Right ventricle myocardium superior (tissue), 1 donor: ENCODE results near the gene SPATA2. TPM values are rescaled to one million over a fixed set of nuclear protein-coding genes. Genes with fewer than 3 reads are reported as not detected.

Experiments used
- ATAC-seq: fragments of 200-7000 bp; cut with Tn5 transposase; one replicate; pipeline ENCODE4 v1.9.1; 2020; ENCODE audit warnings: mild to moderate bottlenecking; ENCODE audit not compliant: poor library complexity
- DNase-seq: peaks from one replicate; pipeline ENCODE4 v3.0.0-alpha.2; 2020
- intact Hi-C: fragments of 100-400 bp; cut with DNase I; formaldehyde crosslinking; loops from one replicate; pipeline ENCODE4 v1.11.2; 2022
- total RNA-seq: library from RNA; stranded (reverse); fragmentation: NEBNext Ultra II Directional; extraction: Animal tissue kit (Norgen Biotek cat#: 25700); gene quantifications from one replicate; pipeline ENCODE4 v1.2.1, GENCODE V29; 2021
- donor health status: DM: no; HTN: yes; CAD: no; lungs with severe emphysema.

SPATA2 gene
- total RNA-seq, 1 donor from 2014 or later: 7.9 TPM

DNA sequence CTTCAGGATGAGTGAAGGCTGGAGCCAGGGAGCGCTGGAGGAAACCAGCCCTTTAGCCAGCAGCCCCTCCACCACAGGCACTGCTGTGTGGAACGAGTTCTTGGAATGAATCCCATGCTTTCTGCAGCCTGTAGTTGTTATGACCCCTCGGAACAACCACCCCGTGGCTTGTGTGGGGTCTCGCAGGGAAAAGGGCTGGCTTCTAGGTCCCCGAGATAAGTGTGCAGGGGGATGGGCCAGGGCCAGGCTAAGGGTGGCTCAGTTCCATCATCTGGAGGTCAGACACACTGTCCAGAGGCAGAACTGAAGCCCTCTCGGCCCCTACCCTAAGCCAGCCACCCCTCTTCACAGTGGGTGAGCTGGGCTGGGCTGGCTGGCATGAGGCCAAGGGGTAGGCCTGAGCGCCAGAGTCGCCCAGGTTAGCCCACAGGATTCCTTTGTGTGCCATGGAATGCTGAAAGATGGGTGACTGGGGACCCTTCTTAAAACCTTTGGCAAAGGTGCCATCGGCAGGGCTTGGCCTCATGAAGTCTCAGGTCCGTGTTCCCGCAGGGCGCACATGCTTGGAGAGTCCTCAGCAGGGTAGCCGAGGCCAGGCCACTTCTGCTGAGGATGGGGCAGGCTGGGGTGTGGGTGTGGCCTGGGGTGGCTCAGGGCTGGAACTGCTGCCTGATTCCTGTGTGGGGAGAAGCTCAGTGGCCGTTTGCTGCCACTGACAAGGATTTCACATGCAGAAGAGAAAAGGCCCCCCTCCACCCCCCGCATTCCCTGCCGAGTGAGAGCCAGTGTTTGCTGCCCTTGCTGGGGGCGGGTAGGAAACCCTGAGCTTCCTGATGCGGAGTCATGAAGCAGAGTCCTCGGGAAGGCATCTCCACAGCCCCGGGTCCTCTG, 24.6 kb downstream of the SPATA2 start:
- intact Hi-C loops: loop anchor here (5.0 kb wide), 1 partner anchor 278 kb away; no protein-coding TSS in a partner anchor
- DNase-seq (peak; percentile 61), ATAC-seq (peak; percentile 21)

DNA sequence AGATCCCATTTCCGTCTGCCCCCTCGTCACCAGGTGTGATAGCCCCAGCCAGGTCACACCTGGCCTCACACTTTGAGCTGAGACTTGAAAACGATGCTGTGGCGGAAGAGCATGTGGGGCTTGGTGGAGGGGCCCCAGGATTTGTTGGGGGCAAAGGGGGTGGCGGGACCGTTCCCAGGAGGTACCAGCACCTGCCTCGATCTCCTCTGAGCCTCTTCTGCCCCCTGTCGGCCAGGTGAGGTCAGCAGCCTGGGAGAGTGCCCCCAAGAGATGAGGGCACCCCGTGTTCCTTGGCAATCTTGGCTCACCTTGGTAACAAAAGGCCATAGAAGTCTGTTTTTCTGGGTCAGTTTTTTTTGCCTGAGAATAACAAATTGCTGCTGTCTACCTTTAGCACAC, 25.4 kb downstream of the SPATA2 start:
- ATAC-seq: no peak
- intact Hi-C loops: loop anchor here (5.0 kb wide), 1 partner anchor 278 kb away; no protein-coding TSS in a partner anchor
- no peak for DNase-seq

GRCh38 chr20:49889001-49889934, 26.1 kb downstream of the SPATA2 start:
- ATAC-seq (no peak), DNase-seq (no peak)
- intact Hi-C loops: no loop called here

DNA sequence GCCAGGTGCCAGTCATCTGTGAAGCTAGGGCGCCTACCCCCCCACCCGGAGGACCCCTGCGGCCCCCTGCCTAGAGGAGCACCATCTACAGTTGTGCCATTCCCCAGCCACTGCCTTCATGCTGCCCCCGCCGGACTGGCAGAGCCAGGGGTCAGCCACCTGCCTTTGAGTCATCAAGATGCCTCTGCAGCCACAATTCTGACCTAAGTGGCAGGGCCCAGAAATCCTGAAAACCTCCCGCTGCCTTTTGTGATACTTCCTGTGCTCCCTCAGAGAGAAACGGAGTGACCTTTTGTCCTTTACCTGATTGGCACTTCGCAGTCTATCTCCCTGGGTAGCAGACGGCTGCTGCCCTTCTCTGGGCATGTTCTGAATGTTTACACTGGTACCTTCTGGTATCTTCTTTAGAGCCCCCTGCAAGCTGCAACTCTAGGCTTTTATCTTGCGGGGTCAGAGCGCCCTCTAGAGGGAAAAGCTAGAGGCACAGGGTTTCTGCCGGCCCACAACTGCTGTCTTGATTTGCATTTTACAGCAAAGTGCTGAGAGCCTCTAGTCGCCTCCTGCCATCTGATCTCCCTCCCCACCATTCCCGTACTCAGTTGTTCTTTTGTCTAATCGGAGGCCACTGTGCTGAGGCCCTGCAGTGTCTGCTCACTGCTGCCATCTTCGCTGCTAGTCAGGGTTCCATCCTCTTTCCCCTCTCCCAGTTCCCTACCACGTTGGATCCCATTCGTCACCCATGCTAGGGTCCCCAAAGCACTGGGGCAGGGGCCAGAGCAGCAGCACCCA, 26.9 kb downstream of the SPATA2 start:
- DNase-seq (no peak), ATAC-seq (peak; percentile 26)
- intact Hi-C loops: no loop called here

DNA sequence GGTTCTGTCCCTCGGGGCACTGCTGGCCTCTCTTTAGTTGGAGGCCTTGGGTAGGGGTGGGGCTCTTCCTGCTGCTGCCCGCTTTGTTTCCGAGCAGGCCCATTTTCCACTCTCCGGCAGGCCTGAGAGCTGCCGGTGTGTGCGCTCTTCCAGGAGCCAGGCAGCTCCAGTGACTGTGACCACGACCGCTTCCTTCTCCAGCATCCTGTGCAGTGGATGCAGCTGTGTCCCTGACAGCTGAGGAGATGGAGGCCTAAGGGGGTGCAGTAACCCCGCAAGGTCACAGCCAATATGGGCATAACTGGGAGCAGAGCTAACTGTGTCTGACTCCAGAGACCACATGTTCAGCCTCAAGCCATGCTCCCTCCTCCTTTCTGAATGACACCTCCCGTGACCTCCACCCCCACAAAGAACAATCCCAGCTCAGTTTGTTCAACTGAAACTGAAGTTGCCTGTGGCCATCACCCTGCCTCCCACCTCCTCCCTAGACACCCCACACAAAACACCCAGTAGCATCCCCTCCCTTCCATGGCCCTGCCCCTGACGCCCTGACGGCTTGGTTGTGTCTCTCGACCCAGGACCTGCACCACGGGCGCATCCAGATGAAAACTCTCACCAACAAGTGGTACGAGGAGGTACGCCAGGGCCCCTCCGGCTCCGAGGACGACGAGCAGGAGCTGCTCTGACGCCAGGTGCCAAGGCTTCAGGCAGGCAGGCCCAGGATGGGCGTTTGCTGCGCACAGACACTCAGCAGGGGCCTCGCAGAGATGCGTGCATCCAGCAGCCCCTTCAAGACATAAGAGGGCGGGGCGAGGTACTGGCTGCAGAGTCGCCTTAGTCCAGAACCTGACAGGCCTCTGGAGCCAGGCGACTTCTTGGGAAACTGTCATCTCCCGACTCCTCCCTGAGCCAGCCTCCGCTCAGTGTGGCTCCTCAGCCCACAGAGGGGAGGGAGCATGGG, 27.8 kb downstream of the SPATA2 start:
- DNase-seq: no peak
- intact Hi-C loops: no loop called here
- no peak for ATAC-seq

DNA sequence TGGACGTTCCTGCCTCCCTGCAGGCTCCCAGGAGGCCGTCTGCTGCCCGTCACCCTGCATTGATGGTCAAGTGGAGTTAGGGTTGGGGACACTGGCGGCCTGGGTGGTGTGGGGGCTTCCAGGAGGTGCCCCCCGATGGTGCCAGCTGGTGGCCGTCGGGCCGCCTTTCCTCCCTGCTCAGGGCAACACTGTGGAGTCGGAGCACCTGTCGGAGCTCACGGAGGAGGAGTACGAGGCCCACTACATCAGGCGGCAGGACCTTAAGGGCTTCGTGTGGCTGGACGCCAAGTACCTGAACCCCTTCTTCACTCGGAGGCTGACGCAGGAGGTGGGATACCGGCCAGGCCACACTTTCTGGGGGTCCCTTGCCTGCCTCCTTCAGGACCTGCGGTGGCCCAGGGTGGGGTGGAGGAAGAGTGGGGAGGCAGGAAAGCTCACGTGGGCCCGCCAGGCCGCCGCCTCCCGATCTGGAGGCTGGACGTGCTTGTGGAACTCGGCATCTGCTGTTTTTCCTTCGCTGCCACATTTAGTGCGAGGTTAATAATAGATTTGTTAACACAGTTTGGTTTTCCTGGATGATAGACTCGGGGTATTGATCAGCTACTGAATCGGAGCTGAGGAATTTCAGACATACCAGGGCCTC, 28.6 kb downstream of the SPATA2 start:
- no peak for ATAC-seq
- no peak for DNase-seq
- intact Hi-C loops: no loop called here

- DNase-seq (no peak), ATAC-seq (no peak)
- intact Hi-C loops: no loop called here
These were observed 29.6 kb downstream of the SPATA2 start for GRCh38 chr20:49885558-49886332.

DNA sequence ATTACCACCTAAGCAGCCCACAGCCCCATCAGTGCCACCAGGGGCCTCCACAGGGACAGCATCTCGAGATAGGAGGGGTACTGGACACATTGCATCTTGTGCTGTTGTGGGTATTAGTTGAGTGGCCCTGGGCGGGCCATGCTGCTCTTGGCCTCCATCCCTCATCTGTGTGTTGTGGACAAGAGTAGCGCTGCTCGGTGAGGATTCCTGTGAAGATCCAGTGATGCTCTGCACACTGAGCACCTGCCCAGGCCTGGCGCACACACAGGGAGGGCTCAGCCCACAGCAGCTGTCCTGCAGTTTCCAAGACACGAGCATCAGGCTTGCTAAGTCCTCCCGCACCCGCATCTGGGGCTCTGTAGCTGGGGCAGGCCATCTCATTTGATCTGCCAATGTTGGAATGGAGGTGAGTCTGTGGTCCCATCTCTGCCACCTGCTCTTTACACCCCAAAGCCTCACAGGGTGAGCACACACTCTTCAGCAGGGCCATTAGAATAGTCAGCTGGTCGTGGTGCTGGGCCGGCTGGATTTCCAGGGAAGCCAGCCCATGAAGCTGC, 32.0 kb downstream of the SPATA2 start:
- DNase-seq: no peak
- no peak for ATAC-seq
- intact Hi-C loops: no loop called here

GRCh38 chr20:49882171-49882970, 33.0 kb downstream of the SPATA2 start:
- no peak for ATAC-seq
- DNase-seq: no peak
- intact Hi-C loops: no loop called here

DNA sequence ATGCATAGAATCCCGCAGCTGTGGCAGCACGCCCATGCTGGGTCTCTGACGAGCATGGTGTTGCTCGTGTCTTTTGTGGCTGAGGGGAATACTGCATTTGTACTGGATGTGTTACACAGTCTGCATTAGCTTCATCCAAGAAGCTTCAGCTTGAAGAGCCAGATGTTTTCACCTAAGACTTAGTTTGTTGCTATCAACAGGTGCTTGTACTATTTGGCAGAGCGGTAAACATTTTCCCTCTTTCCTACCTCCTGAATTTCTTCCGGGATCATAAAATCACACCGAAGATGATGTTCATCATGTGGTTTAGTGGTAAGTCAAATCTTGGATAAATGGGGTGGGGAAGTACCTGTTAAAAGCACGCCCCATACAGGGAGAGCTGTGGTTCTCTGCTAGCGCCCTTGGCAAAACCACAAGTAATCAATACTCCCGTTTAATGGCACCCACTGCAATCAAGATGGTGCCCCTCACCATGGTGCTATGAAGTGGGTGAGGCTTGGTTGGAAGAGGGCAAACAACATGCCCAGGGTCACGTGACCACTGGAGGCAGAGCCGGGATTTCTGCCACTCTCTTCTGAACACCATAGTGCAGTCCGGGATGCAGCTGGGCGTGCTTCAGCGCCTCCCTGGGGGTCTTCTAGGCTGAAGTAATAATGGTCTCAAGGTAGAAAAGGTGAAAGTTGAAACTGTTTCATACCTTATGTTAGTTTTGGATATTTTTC, 34.4 kb downstream of the SPATA2 start:
- ATAC-seq: no peak
- intact Hi-C loops: no loop called here
- DNase-seq: no peak

DNA sequence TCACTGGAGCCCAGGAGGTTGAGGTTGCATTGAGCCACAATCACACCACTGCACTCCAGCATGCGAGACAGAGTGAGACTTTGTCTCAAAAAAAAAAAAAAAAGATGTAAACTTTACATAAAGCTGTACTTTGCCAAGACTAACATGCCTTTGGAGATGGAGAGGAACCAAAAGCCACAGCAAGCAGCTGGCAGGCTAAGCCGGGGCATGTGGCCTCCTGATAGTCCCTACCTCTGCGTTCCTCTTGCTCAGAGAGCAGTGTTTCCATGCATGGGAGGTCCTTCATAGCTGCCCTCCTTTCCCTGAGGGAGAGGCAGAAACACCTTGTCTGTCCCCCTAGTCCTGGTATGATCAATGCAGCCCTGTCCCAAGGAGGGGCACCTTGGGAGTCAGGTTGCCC, 35.2 kb downstream of the SPATA2 start:
- DNase-seq: no peak
- peak; percentile 43 for ATAC-seq
- intact Hi-C loops: no loop called here

- intact Hi-C loops: no loop called here
- no peak for DNase-seq
- no peak for ATAC-seq
These were observed 36.4 kb downstream of the SPATA2 start for GRCh38 chr20:49878977-49879376.

DNA sequence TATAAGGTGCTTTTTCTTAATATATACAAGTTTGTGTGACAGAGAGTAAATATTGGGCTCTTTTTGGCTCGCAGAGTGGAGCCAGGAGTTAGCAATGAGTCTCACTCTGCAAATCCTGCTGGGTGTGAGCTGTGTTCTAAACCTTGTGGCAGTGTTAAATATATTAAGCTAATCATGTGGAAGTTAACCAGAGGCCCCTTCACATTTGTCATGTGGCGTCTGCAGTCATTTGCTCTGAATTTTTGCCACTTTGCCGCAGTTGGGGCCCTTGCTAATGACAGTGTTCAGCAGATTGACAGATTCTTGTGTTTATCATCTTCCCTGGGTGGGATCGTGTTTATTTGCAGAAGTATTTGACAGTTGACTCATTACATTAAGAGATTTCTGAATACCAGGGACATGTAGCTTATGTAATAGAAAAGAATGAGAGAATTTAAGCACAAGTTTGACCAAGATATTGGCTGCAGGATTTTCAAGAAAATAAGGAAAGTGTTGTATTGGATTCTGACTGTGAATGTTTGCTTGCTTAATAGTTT, 37.9 kb downstream of the SPATA2 start:
- no peak for DNase-seq
- intact Hi-C loops: no loop called here
- no peak for ATAC-seq

DNA sequence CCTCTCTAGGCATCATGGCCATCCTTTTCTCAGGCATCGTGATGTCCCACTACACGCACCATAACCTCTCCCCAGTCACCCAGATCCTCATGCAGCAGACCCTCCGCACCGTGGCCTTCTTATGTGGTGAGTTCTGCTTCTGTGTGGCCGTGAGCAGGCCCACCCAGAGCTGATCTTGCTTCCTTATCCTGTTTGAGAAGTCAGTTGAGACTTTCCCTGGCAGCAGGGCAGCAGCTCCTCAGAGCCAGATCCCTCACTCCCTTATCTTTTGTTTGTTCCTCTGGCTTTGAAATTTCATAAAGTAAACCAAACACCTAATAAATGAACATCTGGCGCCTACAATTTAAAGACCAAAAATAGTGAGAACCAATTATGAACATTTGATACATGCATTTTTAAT, 40.6 kb downstream of the SPATA2 start:
- ATAC-seq: no peak
- no peak for DNase-seq
- intact Hi-C loops: no loop called here

DNA sequence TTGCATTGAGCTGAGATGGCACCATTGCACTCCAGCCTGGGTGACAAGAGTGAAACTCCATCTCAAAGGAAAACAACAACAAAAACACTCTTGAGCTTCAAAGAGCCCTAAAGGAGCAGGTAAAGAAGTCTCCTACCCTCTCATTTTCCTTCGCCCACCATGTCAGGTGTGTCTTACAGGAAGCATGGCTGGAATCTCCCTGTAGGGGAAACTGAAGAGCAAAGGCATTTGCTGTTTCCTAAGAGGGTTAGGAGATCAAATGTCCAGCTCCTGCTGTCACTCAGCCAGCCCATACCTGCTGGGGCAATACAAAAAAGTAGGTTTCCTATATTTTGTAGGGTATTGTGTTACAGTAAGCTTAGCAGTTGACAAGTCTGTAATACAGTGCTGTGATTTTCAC, 43.3 kb downstream of the SPATA2 start:
- intact Hi-C loops: no loop called here
- DNase-seq: no peak
- no peak for ATAC-seq
